Pancreas (tissue), 10 donors: ENCODE results near the gene GADL1. TPM values are rescaled to one million over a fixed set of nuclear protein-coding genes. Genes with fewer than 3 reads are reported as not detected.

Experiments used
- ATAC-seq, 4 donors: fragments of 200-7000 bp; cut with Tn5 transposase; one replicate each; pipeline versions ENCODE4 v1.8.0 to v1.9.1; 2020; ENCODE audit warnings: mild to moderate bottlenecking in 4 of 4, moderate library complexity in 4 of 4
- DNase-seq, 6 donors: peaks; one replicate each; pipeline ENCODE4 v3.0.0-alpha.2; 2020
- FAIRE-seq: peaks from 2 replicates; lab custom pipeline; 2012; peaks lifted over from hg19 to GRCh38; lab: Jason Lieb, UNC
- H3K27ac ChIP-seq, 4 donors: fragments of 200-600 bp; sonication (generic); 1 replicate in 3 of 4; 2 replicates in 1 of 4; pipeline versions ENCODE4 v1.5.0 to v1.8.0; 2020
- H3K27me3 ChIP-seq, 4 donors: fragments of 200-600 bp; one replicate each; pipeline ENCODE4 v1.8.0; 2021
- H3K36me3 ChIP-seq, 3 donors: fragments of 200-600 bp; sonication (generic) in 1 of 3; one replicate each; pipeline versions ENCODE4 v1.5.0 to v1.8.0; 2020 to 2021
- H3K4me1 ChIP-seq, 3 donors: fragments of 200-600 bp; one replicate each; pipeline ENCODE4 v1.8.0; 2021
- H3K4me3 ChIP-seq, 4 donors: fragments of 200-600 bp; sonication (generic) in 2 of 4; one replicate each; pipeline versions ENCODE4 v1.5.0 to v1.8.0; 2020 to 2021
- H3K9me3 ChIP-seq, 4 donors: fragments of 200-600 bp; one replicate each; pipeline ENCODE4 v1.8.0; 2021
- WGBS, 2 donors: extraction: QIAGEN DNeasy Blood & Tissue Kit; methylation state at CpG; one replicate each; pipeline ENCODE4 v1.1.7; 2013; 5-methylcytosine and 5-hydroxymethylcytosine counted together
- intact Hi-C, 3 donors: fragments of 100-400 bp; cut with DNase I; formaldehyde crosslinking; loops; one replicate each; pipeline versions ENCODE4 v1.11.1 to v1.14.2; 2022
- polyA plus RNA-seq, 2 donors: library from polyadenylated mRNA; stranded (reverse); fragments of 200-250 nt; gene quantifications; one replicate each; pipeline ENCODE4 v1.2.3, GENCODE V29; 2013
- total RNA-seq, 6 donors: library from RNA; stranded (reverse); fragmentation: NEBNext Ultra II Directional in 4 of 6; extraction: Animal tissue kit (Norgen Biotek cat#: 25700) in 4 of 6; gene quantifications; one replicate each; pipeline versions ENCODE4 v1.2.1 to v1.2.4, GENCODE V29; 2021 to 2023
- TF ChIP-seq, protein P1 (sequence below), 4 donors: fragments of 200-600 bp; sonication (generic) in 3 of 4; IDR thresholded peaks; one replicate each; pipeline versions ENCODE4 v1.5.0 to v1.8.0; 2021; ENCODE audit warnings: antibody characterized with exemption in 4 of 4
- donor health status: healthy with polysubstance abuse.
- donor health status: DM: no; HTN: no; CAD: no; lungs with moderate emphysema.
- donor health status: DM: no; HTN: no; CAD: no.
- donor health status: control.
- donor health status: control.
- donor health status: Bipolar disorder and iron deficiency.
- donor health status: DM: yes; HTN: yes; CAD: no.
- donor health status: DM: no; HTN: no; CAD: no.
- donor health status: DM: no; HTN: no; CAD: no.
- donor health status: DM: yes; HTN: yes; CAD: no.

GADL1 gene
- total and polyA plus RNA-seq, 8 donors = 0.07 TPM; not detected in 7

DNA sequence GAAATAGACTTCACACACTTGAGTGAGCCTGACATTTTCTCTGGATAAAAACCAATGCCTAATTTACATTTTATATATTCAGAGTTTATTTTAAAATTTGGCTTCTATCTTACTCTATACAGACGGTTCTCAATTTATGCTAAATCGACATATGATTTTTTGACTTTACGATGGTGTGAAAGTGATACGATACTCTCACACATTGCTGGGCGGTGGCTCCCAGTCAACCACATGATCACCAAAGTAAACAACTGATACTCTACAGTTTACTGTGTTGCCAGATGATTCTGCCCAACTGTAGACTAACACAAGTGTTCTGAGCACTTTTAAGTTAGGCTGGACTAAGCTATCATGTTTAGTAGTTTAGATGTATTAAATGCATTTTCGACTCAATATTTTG, 25.1 kb upstream of the GADL1 start:
- H3K27me3 ChIP-seq = no peaks in the 10 kb centered on the region
- H3K4me1 ChIP-seq = no peaks in the 10 kb centered on the region
- TF ChIP-seq, protein P1, sequence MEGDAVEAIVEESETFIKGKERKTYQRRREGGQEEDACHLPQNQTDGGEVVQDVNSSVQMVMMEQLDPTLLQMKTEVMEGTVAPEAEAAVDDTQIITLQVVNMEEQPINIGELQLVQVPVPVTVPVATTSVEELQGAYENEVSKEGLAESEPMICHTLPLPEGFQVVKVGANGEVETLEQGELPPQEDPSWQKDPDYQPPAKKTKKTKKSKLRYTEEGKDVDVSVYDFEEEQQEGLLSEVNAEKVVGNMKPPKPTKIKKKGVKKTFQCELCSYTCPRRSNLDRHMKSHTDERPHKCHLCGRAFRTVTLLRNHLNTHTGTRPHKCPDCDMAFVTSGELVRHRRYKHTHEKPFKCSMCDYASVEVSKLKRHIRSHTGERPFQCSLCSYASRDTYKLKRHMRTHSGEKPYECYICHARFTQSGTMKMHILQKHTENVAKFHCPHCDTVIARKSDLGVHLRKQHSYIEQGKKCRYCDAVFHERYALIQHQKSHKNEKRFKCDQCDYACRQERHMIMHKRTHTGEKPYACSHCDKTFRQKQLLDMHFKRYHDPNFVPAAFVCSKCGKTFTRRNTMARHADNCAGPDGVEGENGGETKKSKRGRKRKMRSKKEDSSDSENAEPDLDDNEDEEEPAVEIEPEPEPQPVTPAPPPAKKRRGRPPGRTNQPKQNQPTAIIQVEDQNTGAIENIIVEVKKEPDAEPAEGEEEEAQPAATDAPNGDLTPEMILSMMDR (IDR thresholded peaks at IDR 0.05) = no peak
- H3K9me3 ChIP-seq = no peaks in the 10 kb centered on the region
- FAIRE-seq (no peak), ATAC-seq (no peak), DNase-seq (no peak)
- no peak overlapping the region for H3K4me3 ChIP-seq
- WGBS, 2 donors = 82 to 89% methylated on average over 6 of the region's 6 CpGs
- no peaks in the 10 kb centered on the region for H3K36me3 ChIP-seq
- intact Hi-C loops = no loop called here
- H3K27ac ChIP-seq = no peak overlapping the region

DNA sequence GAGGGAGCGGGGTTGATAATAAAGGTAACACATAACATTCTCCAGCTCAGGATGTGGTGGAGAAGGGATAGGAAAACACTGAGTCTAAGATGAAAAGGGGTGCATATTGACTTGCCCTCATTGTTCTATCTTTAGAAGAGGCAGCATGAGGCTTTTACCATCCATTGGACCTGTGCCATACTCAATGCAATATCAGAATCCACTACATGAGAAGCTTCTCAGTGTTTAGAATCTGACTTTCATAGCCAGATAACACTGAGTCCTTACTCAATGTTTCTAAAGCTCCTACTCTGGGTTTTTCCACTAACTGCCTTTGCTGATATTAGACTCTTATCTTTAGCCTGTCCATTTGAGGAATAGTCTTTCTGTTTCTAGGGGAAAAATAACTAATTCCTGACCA, 24.3 kb upstream of the GADL1 start:
- H3K36me3 ChIP-seq = no peaks in the 10 kb centered on the region
- H3K27me3 ChIP-seq = no peaks in the 10 kb centered on the region
- H3K27ac ChIP-seq = no peak overlapping the region
- DNase-seq (no peak), FAIRE-seq (no peak), ATAC-seq (no peak)
- H3K9me3 ChIP-seq = no peaks in the 10 kb centered on the region
- TF ChIP-seq, protein P1 (IDR thresholded peaks at IDR 0.05) = no peak
- intact Hi-C loops = no loop called here
- H3K4me3 ChIP-seq = no peak overlapping the region
- no peaks in the 10 kb centered on the region for H3K4me1 ChIP-seq
- 97 to 100% methylated on average over 1 of the region's 1 CpG for WGBS, 2 donors

DNA sequence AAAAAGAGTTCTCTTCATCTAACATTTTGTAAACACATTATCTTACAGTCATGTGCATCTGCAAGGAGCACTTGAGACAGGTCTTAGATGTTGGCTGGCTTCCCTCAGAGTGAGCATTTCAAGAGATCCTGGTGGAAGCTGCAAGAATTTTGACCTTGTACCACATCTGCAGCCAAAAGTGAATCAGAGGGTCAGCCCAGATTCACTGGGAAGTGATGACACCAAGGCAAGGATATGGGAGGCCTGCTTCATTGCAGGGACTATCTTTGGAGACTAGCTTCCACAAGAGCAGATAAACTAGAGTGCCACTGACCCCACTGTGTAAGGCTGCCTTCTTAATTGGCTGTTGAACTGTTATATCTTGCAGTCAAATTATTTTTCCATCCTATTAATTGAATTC, 21.3 kb upstream of the GADL1 start:
- H3K27ac ChIP-seq = no peak overlapping the region
- no peaks in the 10 kb centered on the region for H3K9me3 ChIP-seq
- no peak for ATAC-seq
- FAIRE-seq = no peak
- no peak overlapping the region for H3K4me3 ChIP-seq
- H3K27me3 ChIP-seq = no peaks in the 10 kb centered on the region
- intact Hi-C loops = no loop called here
- DNase-seq = no peak
- H3K36me3 ChIP-seq = no peaks in the 10 kb centered on the region
- no peaks in the 10 kb centered on the region for H3K4me1 ChIP-seq
- TF ChIP-seq, protein P1 (IDR thresholded peaks at IDR 0.05) = no peak

DNA sequence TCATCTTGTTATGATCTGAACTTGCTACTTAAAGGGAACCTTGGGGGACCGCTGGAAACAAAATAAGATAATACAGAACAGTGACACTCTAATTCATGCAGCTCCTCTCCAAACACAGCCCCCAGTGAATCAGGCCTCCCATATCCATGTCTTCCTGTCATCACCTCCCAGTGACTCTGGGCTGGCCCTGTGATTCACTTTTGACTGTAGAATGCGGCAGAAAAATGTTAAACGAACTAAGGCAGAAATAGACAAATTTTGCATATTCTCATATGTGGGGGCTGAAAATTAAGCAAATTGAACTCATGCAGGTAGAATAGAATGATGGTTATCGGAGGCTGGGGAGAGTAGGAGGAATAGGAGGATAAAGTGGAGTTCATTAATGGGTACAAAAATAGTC, 20.2 kb upstream of the GADL1 start:
- FAIRE-seq (no peak), ATAC-seq (no peak), DNase-seq (no peak)
- intact Hi-C loops = no loop called here
- Histone ChIP-seq H3K36me3 (no peaks in the 10 kb centered on the region), H3K27ac (no peak overlapping the region), H3K4me3 (no peak overlapping the region), H3K4me1 (no peaks in the 10 kb centered on the region), H3K9me3 (no peaks in the 10 kb centered on the region), H3K27me3 (no peaks in the 10 kb centered on the region)
- TF ChIP-seq, protein P1 (IDR thresholded peaks at IDR 0.05) = no peak
- 86 to 89% methylated on average over 4 of the region's 4 CpGs for WGBS, 2 donors

DNA sequence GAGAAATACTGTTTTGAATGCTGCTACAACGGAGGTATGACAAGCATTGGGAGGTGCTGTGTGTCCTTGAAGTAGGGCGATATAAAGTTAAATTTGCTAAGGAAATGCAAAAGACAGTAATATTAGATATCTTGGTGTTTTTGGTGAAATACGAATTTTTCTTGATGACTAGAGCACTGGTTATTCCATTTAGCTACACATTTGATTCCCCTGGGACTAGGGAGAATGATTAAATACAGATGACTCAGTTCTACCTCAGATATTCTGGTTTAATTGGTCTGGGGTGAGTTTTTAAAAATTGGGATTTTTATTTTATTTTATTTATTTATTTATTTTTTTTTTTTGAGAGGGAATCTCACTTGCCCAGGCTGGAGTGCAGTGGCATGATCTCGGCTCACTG, 18.7 kb upstream of the GADL1 start:
- intact Hi-C loops = no loop called here
- H3K9me3 ChIP-seq = no peaks in the 10 kb centered on the region
- H3K4me1 ChIP-seq = no peaks in the 10 kb centered on the region
- no peaks in the 10 kb centered on the region for H3K36me3 ChIP-seq
- FAIRE-seq (no peak), ATAC-seq (no peak), DNase-seq (no peak)
- no peaks in the 10 kb centered on the region for H3K27me3 ChIP-seq
- no peak overlapping the region for H3K27ac ChIP-seq
- no peak overlapping the region for H3K4me3 ChIP-seq
- TF ChIP-seq, protein P1 (IDR thresholded peaks at IDR 0.05) = no peak
- WGBS, 2 donors = 61 to 74% methylated on average over 4 of the region's 4 CpGs
